ENCODE data around the gene TAS1R2. TPM values are rescaled to one million over a fixed set of nuclear protein-coding genes. Genes with fewer than 3 reads are reported as not detected.

TAS1R2 gene
- total and polyA plus RNA-seq, 2 of the 13 experiments (the other 11 are each of a cell fraction or from before 2014, with no cell fraction given): not detected

DNA sequence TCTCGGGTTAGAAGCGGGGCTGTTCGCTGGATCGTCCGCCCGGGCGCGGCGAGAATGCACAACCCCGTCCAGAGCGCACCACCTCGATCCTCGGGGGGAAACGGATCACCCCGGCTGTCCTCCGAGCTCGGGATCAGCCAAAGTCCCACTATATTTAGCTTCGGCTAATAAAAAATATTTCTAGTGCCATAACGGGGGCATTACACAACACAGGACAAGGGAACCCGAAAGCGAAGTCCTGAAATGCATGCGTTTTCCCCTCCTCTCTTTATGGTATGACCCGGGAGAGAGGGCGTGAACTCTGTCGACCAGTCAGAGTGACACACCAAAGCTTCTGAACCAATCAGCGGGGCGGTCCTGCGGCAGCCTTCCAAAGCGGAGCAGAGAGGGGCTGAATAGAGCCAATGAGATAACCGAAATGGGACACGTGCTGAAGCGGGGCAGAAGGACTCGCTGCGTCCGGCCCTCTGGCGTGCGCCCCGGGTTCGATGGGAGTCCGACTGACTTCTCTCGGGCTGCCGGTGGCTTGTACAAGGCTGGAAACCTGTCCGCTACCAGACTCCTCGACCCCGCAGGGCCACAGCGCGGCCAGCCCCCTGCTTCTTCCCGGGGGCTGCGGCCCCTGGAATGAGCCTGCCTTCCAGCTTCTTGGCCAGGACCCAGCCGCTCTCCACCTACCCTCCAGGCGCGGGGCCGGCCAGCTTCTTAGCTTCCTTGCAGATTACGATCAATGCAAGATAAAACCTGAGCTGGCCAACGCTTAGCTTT, 43.2 kb upstream of the TAS1R2 start, which contains the start of gene ALDH4A1:
Gene ALDH4A1, minus strand, starts transcription at position 33 of the 768 bp plus-strand sequence. Its CDS starts 32 bp downstream, at position 1.
- FAIRE-seq (peak; percentile 99), DNase-seq (ENCODE audit: low spot score) (peak; percentile 98), ATAC-seq (peak; percentile 89)
- Histone ChIP-seq H4K20me1 (ENCODE audit: insufficient read depth, low read length) (peaks cover 2% of the 10 kb centered on the region; the same call in 1 of the 2 replicates), H3K9me3 (ENCODE audit: low read length) (no peaks in the 10 kb centered on the region), H3K9ac (ENCODE audit: insufficient read depth, low read depth, low read length) (peak within 1 kb of the TSS; percentile 89), H3K79me2 (ENCODE audit: insufficient read depth, low read length) (peaks cover 34% of the 10 kb centered on the region), H3K36me3 (replicated peaks in 1 of 2; ENCODE audit: control insufficient read depth in 1 of 2, insufficient read depth in 2 of 2, low read length in 2 of 2) (peaks cover 7 to 12% of the 10 kb centered on the region in 2 experiments; a peak in 4 of 5 replicates), H3K4me1 (ENCODE audit: insufficient read depth, low read length) (peaks cover 45% of the 10 kb centered on the region), H2AFZ (ENCODE audit: low read length) (peak within 1 kb of the TSS; percentile 75), H3K4me2 (ENCODE audit: low read depth, low read length) (peak within 1 kb of the TSS; percentile 97), H3K4me3 (replicated peaks in 1 of 3; ENCODE audit: insufficient read depth in 1 of 3, low read depth in 2 of 3, low read length in 3 of 3) (peak within 1 kb of the TSS; percentile 81 to 95 (median 94)), H3K27me3 (ENCODE audit: control insufficient read depth in 1 of 2, insufficient read depth in 2 of 2, low read length in 2 of 2) (no peaks in the 10 kb centered on the region), H3K27ac (ENCODE audit: extremely low read length, insufficient read depth, low read length) (peak within 1 kb of the TSS; percentile 95)
- 2% methylated on average over 10 of the region's 55 CpGs for WGBS (ENCODE audit: low lambda C conversion rate)
- POLR2A ChIA-PET: interaction anchor here (0.6 to 3.2 kb wide), 14 partner anchors 9 to 312 kb away, joined by 3 to 13 read pairs (median 4); no protein-coding TSS in a partner anchor
- in situ Hi-C loops (cut with HindIII; ENCODE audit: extremely low pct_ligation_motif_present, low pct_unique_long_range_greater_than_20kb): no loop called here
- CTCF ChIA-PET (ENCODE audit: low intra/inter-chr PET ratio, low total read pairs): interaction anchor here (1.0 to 1.7 kb wide), 2 partner anchors 19 to 167 kb away, joined by 3 to 5 read pairs; no protein-coding TSS in a partner anchor
- intact Hi-C loops (cut with micrococcal nuclease; ENCODE audit: unreplicated experiment): no loop called here
- no TSS peak for BruUV-seq (replicated peaks)
- no peak for TF ChIP-seq GZF1 (CRISPR knock-in tag; IDR thresholded peaks at IDR 0.05)
- no peak for TF ChIP-seq HNRNPK (IDR thresholded peaks at IDR 0.05; ENCODE audit: low read depth, low read length, poor library complexity, severe bottlenecking)
- TF ChIP-seq TRIM24 (CRISPR knock-in tag; IDR thresholded peaks at IDR 0.05): no peak
- TF ChIP-seq CBX2 (IDR thresholded peaks at IDR 0.05; ENCODE audit: low read depth, low read length): no peak
- TF ChIP-seq CBX2 (CRISPR knock-in tag; IDR thresholded peaks at IDR 0.05; ENCODE audit: low read depth): no peak
- TF ChIP-seq RBM39 (IDR thresholded peaks at IDR 0.05; ENCODE audit: low read depth, low read length, poor library complexity, severe bottlenecking): peak; percentile 75
- TF ChIP-seq ZNF678 (CRISPR knock-in tag; IDR thresholded peaks at IDR 0.05): no peak
- TF ChIP-seq, protein P1, sequence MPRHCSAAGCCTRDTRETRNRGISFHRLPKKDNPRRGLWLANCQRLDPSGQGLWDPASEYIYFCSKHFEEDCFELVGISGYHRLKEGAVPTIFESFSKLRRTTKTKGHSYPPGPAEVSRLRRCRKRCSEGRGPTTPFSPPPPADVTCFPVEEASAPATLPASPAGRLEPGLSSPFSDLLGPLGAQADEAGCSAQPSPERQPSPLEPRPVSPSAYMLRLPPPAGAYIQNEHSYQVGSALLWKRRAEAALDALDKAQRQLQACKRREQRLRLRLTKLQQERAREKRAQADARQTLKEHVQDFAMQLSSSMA (CRISPR knock-in tag; IDR thresholded peaks at IDR 0.05): peak; percentile 26; the same call in 1 of the 2 replicates
- TF ChIP-seq, protein P2, sequence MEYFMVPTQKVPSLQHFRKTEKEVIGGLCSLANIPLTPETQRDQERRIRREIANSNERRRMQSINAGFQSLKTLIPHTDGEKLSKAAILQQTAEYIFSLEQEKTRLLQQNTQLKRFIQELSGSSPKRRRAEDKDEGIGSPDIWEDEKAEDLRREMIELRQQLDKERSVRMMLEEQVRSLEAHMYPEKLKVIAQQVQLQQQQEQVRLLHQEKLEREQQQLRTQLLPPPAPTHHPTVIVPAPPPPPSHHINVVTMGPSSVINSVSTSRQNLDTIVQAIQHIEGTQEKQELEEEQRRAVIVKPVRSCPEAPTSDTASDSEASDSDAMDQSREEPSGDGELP (IDR thresholded peaks at IDR 0.05; ENCODE audit: borderline replicate concordance, low read depth): no peak
- TF ChIP-seq ZFP36 (IDR thresholded peaks at IDR 0.05; ENCODE audit: borderline replicate concordance, low read depth, low read length, partially characterized antibody): no peak
- TF ChIP-seq SIX1 (CRISPR knock-in tag; IDR thresholded peaks at IDR 0.05; ENCODE audit: borderline replicate concordance): no peak
- 0 out of 2 replicates have a peak, but pooled peaks have one; percentile 48 for TF ChIP-seq ZNF879 (CRISPR knock-in tag; IDR thresholded peaks at IDR 0.05)
- TF ChIP-seq TGIF2 (CRISPR knock-in tag; IDR thresholded peaks at IDR 0.05): peak; percentile 47; the same call in 1 of the 2 replicates
- TF ChIP-seq KAT8 (CRISPR knock-in tag; IDR thresholded peaks at IDR 0.05): peak; percentile 61
- peak; percentile 17 for TF ChIP-seq ZNF792 (CRISPR knock-in tag; IDR thresholded peaks at IDR 0.05)
- 0 out of 2 replicates have a peak, but pooled peaks have one; percentile 17 for TF ChIP-seq ZSCAN21 (CRISPR knock-in tag; IDR thresholded peaks at IDR 0.05; ENCODE audit: borderline replicate concordance)
- TF ChIP-seq RAD51 (IDR thresholded peaks at IDR 0.05; ENCODE audit: borderline replicate concordance): peak; percentile 73
- no peak for TF ChIP-seq CHD4 (IDR thresholded peaks at IDR 0.05; ENCODE audit: borderline replicate concordance, low read length)
- TF ChIP-seq, protein P3, sequence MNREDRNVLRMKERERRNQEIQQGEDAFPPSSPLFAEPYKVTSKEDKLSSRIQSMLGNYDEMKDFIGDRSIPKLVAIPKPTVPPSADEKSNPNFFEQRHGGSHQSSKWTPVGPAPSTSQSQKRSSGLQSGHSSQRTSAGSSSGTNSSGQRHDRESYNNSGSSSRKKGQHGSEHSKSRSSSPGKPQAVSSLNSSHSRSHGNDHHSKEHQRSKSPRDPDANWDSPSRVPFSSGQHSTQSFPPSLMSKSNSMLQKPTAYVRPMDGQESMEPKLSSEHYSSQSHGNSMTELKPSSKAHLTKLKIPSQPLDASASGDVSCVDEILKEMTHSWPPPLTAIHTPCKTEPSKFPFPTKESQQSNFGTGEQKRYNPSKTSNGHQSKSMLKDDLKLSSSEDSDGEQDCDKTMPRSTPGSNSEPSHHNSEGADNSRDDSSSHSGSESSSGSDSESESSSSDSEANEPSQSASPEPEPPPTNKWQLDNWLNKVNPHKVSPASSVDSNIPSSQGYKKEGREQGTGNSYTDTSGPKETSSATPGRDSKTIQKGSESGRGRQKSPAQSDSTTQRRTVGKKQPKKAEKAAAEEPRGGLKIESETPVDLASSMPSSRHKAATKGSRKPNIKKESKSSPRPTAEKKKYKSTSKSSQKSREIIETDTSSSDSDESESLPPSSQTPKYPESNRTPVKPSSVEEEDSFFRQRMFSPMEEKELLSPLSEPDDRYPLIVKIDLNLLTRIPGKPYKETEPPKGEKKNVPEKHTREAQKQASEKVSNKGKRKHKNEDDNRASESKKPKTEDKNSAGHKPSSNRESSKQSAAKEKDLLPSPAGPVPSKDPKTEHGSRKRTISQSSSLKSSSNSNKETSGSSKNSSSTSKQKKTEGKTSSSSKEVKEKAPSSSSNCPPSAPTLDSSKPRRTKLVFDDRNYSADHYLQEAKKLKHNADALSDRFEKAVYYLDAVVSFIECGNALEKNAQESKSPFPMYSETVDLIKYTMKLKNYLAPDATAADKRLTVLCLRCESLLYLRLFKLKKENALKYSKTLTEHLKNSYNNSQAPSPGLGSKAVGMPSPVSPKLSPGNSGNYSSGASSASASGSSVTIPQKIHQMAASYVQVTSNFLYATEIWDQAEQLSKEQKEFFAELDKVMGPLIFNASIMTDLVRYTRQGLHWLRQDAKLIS (CRISPR knock-in tag; IDR thresholded peaks at IDR 0.05): no peak
- TF ChIP-seq ZNF780A (CRISPR knock-in tag; IDR thresholded peaks at IDR 0.05): no peak

Data from HepG2 (cell line).